ENCODE data around the gene TMEM80. TPM values are rescaled to one million over a fixed set of nuclear protein-coding genes. Genes with fewer than 3 reads are reported as not detected.

Gene TMEM80
- total RNA-seq, 2 donors from 2014 or later, result 15.3 to 20.3 TPM

DNA sequence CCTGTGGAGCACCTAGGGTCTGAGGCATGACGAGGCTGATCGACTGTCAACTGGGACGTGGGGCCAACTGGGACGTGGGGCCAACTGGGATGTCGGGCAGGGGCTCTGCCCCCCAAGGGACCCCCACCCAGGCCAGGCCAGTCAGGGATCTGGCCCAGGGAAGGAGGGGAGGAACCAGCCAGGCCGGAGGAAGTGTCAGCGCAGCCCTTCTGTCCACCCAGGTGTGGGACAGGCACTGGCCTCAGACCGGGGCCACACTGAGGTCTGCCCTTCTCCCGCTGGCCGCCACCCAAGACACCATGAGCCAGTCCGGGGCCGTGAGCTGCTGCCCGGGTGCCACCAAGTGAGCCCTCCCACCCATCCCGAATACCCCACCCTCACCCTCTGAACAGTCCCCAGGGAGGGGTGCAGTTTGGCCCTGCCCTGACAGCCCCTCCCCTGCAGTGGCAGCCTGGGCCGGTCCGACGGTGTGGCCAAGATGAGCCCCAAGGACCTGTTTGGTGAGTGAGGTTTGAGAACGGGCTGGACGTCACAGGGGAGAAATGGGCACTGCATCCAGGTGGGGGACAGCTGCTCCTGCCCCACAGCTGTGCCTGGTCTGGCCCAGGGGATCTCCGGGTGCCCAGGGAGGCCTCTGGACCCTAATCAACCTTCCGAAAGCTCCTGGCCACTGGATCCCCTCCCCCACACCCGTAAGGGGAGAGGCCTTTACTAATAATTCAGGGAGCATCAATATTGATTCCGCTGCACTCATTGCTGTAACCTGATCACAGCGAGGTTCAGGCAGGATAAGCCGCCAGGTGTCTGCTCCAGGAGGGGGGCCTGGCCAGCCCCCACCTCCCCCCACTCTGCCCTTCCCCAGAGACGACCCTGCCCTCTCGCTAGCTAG, 13.7 kb downstream of the TMEM80 start:
- Mint-ChIP-seq H3K4me1 (ENCODE audit: low read depth in 2 of 2) (peaks cover 0 to 8% of the 10 kb centered on the region in 2 donors), H3K36me3 (no peaks in the 10 kb centered on the region), H3K9me3 (no peaks in the 10 kb centered on the region), H3K4me3 (no peak overlapping the region), H3K27me3 (peaks cover 0 to 6% of the 10 kb centered on the region in 2 donors), H3K27ac (no peak overlapping the region)
- DNase-seq (ENCODE audit: low spot score), result peak; percentile 47
- no peak for ATAC-seq

DNA sequence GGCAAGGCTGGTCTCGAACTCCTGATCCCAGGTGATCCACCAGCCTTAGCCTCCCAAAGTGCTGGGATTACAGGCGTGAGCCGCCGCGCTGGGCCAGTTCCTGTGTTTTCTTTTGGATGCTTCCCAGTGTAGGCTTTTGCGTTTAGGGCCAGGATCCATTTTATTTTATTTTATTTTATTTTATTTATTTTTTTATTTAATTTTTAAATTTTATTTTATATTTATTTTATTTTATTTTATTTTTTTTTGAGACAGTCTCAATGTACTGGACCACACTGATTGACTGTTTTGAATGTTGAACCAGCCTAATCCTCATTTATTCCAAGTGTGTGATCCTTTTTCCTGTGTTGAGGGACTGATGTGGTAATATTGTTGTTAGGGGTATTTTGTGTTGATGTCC, 18.8 kb downstream of the TMEM80 start:
- DNase-seq (ENCODE audit: low spot score) (no peak), ATAC-seq (no peak)
- Mint-ChIP-seq H3K4me3 (no peak overlapping the region), H3K9me3 (no peaks in the 10 kb centered on the region), H3K36me3 (no peaks in the 10 kb centered on the region), H3K4me1 (ENCODE audit: low read depth in 2 of 2) (peaks cover 0 to 11% of the 10 kb centered on the region in 2 donors), H3K27me3 (peaks cover 0 to 10% of the 10 kb centered on the region in 2 donors), H3K27ac (no peak overlapping the region)

DNA sequence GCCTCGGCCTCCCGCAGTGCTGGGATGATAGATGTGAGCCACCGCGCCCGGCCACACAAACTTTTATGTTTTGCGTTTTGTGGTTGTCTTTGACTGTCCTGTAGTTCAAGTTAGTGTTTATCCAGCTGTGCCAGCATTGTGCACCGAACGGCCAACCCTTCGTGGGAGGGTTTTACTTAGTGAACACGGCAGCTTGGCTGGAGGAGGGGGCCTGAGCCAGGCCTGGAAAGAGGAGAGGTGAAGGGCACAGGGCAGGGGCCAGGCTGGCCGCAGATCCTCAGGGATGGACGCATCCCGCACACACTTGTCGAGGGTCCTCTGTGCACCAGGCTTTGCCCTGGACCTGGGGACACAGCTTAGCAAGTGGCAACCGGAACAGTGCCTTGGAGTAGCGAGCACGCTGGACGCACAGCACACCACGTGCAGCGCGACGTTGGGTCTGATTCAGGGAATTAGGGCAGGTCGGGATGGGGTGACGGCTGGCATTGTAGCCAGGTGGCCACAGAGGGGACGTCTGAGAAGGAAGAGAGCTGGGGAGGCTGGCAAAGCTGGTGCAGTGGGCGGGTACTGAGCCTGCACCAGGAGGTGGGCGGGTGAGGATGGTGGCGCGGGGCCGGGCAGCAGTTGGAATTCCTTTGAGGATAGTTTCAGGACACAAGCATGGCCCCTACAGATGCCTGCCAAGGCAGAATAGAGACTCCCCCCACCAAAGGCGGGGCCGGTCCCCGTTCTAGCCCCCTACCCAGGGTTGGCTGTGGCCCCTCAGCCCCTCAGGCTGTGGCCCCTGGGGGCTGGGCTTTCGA, 23.8 kb downstream of the TMEM80 start:
- ATAC-seq, result no peak
- Mint-ChIP-seq H3K4me1 (ENCODE audit: low read depth in 2 of 2) (peaks cover 7 to 12% of the 10 kb centered on the region in 2 donors), H3K27me3 (peaks cover 7 to 13% of the 10 kb centered on the region in 2 donors), H3K36me3 (no peaks in the 10 kb centered on the region), H3K27ac (no peak overlapping the region), H3K4me3 (no peak overlapping the region), H3K9me3 (no peaks in the 10 kb centered on the region)
- peak; percentile 42 for DNase-seq (ENCODE audit: low spot score)

GRCh38 chr11:720017-720641, 24.5 kb downstream of the TMEM80 start:
- DNase-seq (ENCODE audit: low spot score) (peak; percentile 60), ATAC-seq (no peak)
- H3K36me3 Mint-ChIP-seq, result no peaks in the 10 kb centered on the region
- H3K4me3 Mint-ChIP-seq, result no peak overlapping the region
- H3K27ac Mint-ChIP-seq, result no peak overlapping the region
- no peaks in the 10 kb centered on the region for H3K9me3 Mint-ChIP-seq
- peaks cover 7 to 12% of the 10 kb centered on the region in 2 donors for H3K4me1 Mint-ChIP-seq (ENCODE audit: low read depth in 2 of 2)
- H3K27me3 Mint-ChIP-seq, result peaks cover 7 to 15% of the 10 kb centered on the region in 2 donors

DNA sequence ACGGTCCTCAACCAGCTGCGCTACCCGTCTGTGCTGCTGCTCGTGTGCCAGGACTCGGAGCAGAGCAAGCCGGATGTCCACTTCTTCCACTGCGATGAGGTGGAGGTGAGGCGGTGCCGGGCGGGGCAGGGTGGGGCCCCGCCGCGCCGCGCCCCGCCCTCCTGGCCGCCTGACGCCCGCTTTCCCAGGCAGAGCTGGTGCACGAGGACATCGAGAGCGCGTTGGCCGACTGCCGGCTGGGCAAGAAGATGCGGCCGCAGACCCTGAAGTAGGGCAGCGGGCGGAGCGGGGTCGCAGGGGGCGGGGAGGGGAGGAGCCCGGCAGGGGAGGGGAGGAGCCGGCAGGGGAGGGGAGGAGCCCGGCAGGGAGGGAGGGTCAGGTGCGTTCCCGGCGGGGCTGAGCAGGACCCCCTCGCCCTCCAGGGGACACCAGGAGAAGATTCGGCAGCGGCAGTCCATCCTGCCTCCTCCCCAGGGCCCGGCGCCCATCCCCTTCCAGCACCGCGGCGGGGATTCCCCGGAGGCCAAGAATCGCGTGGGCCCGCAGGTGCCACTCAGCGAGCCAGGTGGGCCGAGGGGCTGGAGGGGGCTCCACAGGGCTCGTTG, 25.1 kb downstream of the TMEM80 start:
- Mint-ChIP-seq H3K36me3 (no peaks in the 10 kb centered on the region), H3K27ac (no peak overlapping the region), H3K27me3 (peaks cover 7 to 15% of the 10 kb centered on the region in 2 donors), H3K9me3 (no peaks in the 10 kb centered on the region), H3K4me3 (no peak overlapping the region), H3K4me1 (ENCODE audit: low read depth in 2 of 2) (peaks cover 7 to 12% of the 10 kb centered on the region in 2 donors)
- DNase-seq (ENCODE audit: low spot score) (peak; percentile 48), ATAC-seq (peak; percentile 24 to 60)

GRCh38 chr11:721247-721740, 25.7 kb downstream of the TMEM80 start:
- Mint-ChIP-seq H3K4me3 (no peak overlapping the region), H3K9me3 (no peaks in the 10 kb centered on the region), H3K36me3 (no peaks in the 10 kb centered on the region), H3K4me1 (ENCODE audit: low read depth in 2 of 2) (peaks cover 7 to 12% of the 10 kb centered on the region in 2 donors), H3K27ac (peak overlapping the region in 1 of 2 donors; percentile 57), H3K27me3 (peaks cover 7 to 15% of the 10 kb centered on the region in 2 donors)
- no peak for ATAC-seq
- DNase-seq (ENCODE audit: low spot score), result peak; percentile 58

DNA sequence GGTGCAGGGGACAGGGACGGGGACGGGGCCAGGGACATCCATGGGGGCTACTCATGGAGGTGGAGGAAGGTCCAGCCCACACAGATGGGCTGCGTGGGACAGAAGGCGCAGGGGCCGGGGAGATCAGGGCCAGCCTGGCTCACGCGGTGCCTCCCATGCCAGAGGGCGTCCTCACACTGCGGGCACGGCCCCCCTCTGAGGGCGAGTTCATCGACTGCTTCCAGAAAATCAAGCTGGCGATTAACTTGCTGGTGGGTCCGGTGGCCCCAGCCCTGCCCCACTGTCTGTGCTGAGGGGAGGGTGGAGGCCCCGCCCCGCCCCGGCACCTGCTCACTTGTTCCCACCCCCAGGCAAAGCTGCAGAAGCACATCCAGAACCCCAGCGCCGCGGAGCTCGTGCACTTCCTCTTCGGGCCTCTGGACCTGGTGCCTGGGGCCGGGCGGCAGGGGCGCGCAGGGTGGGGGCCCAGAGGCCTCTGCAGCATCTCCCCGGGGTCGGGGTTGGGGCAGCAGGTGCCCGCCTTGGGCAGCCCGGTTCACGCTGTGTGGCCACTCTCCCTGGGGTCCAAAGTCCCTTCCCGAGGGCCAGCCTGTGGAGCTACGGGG, 26.2 kb downstream of the TMEM80 start:
- DNase-seq (ENCODE audit: low spot score), result peak; percentile 59
- Mint-ChIP-seq H3K4me1 (ENCODE audit: low read depth in 2 of 2) (peaks cover 7 to 12% of the 10 kb centered on the region in 2 donors), H3K27me3 (peaks cover 7 to 15% of the 10 kb centered on the region in 2 donors), H3K36me3 (no peaks in the 10 kb centered on the region), H3K4me3 (no peak overlapping the region), H3K9me3 (no peaks in the 10 kb centered on the region), H3K27ac (peak overlapping the region in 1 of 2 donors; percentile 57)
- no peak for ATAC-seq

DNA sequence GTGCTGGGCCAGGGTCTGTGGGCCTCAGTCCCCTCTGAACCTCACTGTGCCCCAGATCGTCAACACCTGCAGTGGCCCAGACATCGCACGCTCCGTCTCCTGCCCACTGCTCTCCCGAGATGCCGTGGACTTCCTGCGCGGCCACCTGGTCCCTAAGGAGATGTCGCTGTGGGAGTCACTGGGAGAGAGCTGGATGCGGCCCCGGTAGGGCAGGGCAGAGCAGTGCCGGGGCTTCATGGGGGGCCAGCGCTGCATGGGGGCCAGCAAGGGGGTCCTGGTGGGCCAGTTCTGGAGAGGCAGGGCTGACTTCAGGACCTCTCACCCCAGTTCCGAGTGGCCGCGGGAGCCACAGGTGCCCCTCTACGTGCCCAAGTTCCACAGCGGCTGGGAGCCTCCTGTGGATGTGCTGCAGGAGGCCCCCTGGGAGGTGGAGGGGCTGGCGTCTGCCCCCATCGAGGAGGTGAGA, 26.8 kb downstream of the TMEM80 start:
- DNase-seq (ENCODE audit: low spot score) (peak; percentile 46), ATAC-seq (no peak)
- Mint-ChIP-seq H3K36me3 (no peaks in the 10 kb centered on the region), H3K27ac (no peak overlapping the region), H3K27me3 (peaks cover 7 to 15% of the 10 kb centered on the region in 2 donors), H3K9me3 (no peaks in the 10 kb centered on the region), H3K4me1 (ENCODE audit: low read depth in 2 of 2) (peaks cover 7 to 12% of the 10 kb centered on the region in 2 donors), H3K4me3 (no peak overlapping the region)

DNA sequence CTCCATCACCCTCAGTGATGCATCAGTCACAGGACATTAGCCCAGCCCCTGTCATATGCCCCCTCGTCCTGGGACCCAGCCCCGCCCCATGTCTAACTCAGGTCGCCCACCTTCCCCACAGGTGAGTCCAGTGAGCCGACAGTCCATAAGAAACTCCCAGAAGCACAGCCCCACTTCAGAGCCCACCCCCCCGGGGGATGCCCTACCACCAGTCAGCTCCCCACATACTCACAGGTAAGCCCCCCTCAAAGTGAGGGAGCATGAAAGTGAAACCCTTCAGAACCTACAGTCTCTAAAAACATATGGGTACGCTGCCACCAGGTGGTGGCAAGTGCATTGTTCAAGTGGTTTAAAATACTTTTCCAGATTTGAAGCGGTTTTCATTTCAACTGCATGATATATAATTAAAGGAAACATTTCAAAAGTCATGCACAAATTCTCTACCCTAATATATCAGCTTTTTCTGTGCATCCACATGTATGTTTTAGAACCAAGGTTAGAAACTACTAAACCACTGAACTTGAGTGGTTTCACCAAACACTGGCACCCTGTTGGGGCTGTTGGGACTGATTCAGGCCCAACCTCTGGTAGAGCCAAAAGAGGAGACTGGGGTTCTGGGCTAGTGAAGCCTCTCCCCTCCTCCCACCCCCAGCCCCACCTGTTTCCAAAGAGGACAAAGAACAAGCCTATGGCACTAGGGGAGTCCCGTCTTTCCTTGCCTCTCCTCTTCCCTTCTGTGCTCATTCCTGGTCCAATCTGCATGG, 27.7 kb downstream of the TMEM80 start:
- DNase-seq (ENCODE audit: low spot score), result peak; percentile 85
- peak overlapping the region; percentile 56 for H3K4me3 Mint-ChIP-seq

GRCh38 chr11:724049-724777, 28.6 kb downstream of the TMEM80 start:
- ATAC-seq (no peak), DNase-seq (ENCODE audit: low spot score) (peak; percentile 57)
- H3K4me1 Mint-ChIP-seq (ENCODE audit: low read depth in 2 of 2), result peaks cover 7 to 11% of the 10 kb centered on the region in 2 donors
- no peak overlapping the region for H3K27ac Mint-ChIP-seq
- no peaks in the 10 kb centered on the region for H3K9me3 Mint-ChIP-seq
- no peak overlapping the region for H3K4me3 Mint-ChIP-seq
- H3K36me3 Mint-ChIP-seq, result no peaks in the 10 kb centered on the region
- H3K27me3 Mint-ChIP-seq, result peaks cover 7 to 13% of the 10 kb centered on the region in 2 donors

More for the DNA sequence above, 27.7 kb downstream of the TMEM80 start:
- Mint-ChIP-seq H3K27ac (peak overlapping the region in 1 of 2 donors; percentile 78), H3K27me3 (peaks cover 7 to 15% of the 10 kb centered on the region in 2 donors), H3K36me3 (no peaks in the 10 kb centered on the region), H3K9me3 (no peaks in the 10 kb centered on the region), H3K4me1 (ENCODE audit: low read depth in 2 of 2) (peaks cover 7 to 12% of the 10 kb centered on the region in 2 donors)
- ATAC-seq, result peak in 1 of 2 donors; percentile 71

GRCh38 chr11:724778-725386, 29.3 kb downstream of the TMEM80 start:
- Mint-ChIP-seq H3K27me3 (peaks cover 7 to 10% of the 10 kb centered on the region in 2 donors), H3K4me3 (peak overlapping the region; percentile 62), H3K27ac (no peak overlapping the region), H3K9me3 (no peaks in the 10 kb centered on the region), H3K4me1 (ENCODE audit: low read depth in 2 of 2) (peaks cover 7 to 8% of the 10 kb centered on the region in 2 donors), H3K36me3 (no peaks in the 10 kb centered on the region)
- DNase-seq (ENCODE audit: low spot score), result peak; percentile 56
- no peak for ATAC-seq
